HG03039 (cell line): Measurements from ENCODE around the gene ANG.
A peak's percentile ranks its signal among the peaks of the same experiment; 100 is the strongest.
"Not testable (repeated sequence)": the region's sequence is repeated elsewhere in the genome, so short reads cannot be mapped to it uniquely, and the experiment has no call there.

Experiments used
- ATAC-seq: cut with Tn5 transposase; IDR thresholded peaks from one replicate; pipeline ENCODE4 v1.9.1; 2021; ENCODE audit warnings: mild to moderate bottlenecking, moderate library complexity; ENCODE audit not compliant: unreplicated experiment

ANG gene

DNA sequence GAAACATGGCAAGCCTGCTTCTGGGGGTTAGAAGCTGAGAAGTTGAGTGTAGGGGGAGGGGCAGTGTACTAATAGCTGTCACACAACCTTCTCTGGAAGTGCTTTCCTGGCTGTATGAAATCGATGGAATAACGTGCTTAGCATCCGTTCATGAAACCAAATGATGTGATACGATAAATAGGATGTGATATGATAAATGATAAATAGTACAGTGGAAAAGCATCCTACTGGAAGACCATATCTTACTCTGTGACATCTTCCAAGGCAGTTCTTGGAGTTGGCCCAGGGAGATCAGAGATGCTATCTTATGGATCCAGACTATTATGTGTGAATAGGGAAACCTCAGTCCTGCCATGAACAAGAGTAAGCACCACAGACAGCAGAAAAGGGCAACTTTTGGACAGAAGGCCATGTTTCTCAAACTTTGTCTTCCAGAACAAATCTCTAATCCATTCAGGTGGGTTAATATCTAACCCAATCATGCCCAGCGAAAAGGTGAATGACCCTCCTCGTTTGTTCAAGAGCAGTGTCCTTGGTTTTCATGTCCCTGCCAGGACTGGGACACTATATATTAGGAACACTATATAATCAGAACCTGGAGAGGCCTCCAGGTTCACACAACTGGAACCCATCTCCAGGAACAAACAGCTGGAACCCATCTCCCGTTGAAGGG is at the start of gene ANG:
ANG (plus strand) TSS at position 598 of the 673 bp plus-strand sequence. CDS start 4,801 bp downstream, outside the sequence.
- no peak for ATAC-seq

DNA sequence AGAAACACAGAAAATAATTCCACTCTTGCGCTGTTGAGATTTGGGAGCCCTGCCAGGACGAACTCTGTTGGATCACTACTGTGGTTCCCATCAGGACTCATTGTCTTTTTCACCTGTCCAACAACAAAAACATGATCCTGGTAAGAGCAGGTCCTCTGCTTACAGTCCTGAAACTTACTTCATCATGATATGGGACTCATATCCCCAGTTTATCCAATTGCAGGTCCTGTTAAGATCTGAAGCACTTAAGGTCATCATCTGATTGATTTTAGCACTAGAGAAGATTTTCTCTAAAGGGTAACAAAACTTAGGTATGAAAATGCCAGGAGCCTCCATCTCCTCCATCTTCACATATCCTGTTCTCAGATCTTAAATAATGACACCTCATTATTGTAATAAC is 47.0 kb upstream of the ANG start, which contains the start of gene OR6S1:
OR6S1 (minus strand) TSS at position 101 of the 400 bp plus-strand sequence; CDS start at position 101, 0 bp downstream.
- ATAC-seq: no peak

- no peak for ATAC-seq
Observed at GRCh38 chr14:20642182-20642581, 46.4 kb upstream of the ANG start.

GRCh38 chr14:20642755-20643154 is 45.8 kb upstream of the ANG start:
- ATAC-seq: not testable (repeated sequence)

- ATAC-seq: no peak
Observed at GRCh38 chr14:20644520-20644919, 44.0 kb upstream of the ANG start.

DNA sequence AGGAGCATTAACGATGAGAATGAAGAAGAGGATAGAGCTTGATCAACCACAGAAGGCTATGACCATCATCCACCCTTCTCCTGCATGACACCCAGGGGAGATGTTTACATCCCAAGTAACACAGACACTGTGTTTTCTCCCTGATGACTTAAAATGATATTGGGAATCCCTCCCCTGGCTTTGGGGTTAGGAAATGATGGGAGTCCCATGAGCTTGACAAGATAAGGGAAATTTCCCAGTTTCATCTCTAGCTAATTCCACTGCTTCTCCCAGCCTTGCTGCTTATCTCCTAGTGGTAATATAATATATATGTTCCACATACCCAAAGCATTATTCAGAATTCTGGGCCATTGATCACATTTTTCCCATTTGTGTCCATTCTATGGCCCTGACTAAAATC is 43.1 kb upstream of the ANG start:
- ATAC-seq: no peak

- ATAC-seq: no peak
Observed at GRCh38 chr14:20652996-20653975, 35.3 kb upstream of the ANG start.

GRCh38 chr14:20655851-20656250 is 32.7 kb upstream of the ANG start:
- no peak for ATAC-seq

DNA sequence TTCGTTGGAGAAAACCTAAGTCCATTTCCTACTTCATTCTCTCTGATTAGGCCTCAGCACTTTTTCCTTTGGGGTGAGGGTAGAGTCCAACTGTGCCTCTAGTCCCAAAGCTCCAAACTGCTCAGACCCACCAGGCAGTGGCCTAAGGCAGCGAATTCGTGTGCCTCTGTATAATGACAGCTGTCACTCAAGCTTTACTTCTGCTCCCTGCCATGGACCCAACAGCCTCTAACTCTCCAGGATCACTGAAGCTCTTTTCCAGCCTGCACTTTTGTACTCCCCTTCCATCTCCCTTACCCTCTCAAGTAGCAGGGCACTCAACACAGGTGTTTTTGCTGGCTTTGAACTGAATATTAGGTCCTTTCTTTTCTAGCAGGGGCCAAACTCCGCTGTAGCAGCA is 32.3 kb upstream of the ANG start:
- no peak for ATAC-seq

GRCh38 chr14:20657216-20658211 is 31.1 kb upstream of the ANG start:
- ATAC-seq: no peak

DNA sequence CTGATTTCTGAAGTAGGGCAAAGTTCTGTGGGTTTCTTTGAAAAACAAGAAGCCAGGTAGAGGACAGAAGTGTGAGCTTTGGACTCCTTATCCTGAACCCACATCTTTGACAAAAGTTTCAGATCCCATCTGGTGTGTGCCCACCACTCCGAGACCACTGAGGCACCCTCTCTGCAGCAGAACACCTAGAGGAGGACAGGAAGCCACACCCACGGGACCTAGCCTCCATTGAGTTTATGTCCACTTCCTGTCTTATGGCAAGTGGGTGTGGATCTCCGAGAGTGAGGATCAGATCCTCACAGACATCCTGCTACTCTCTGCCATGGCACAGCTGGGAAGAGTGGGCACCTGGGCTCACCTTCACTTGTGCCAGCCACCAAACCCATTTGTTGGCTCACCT is 30.3 kb upstream of the ANG start:
- no peak for ATAC-seq

GRCh38 chr14:20659336-20659735 is 29.2 kb upstream of the ANG start:
- ATAC-seq: no peak

DNA sequence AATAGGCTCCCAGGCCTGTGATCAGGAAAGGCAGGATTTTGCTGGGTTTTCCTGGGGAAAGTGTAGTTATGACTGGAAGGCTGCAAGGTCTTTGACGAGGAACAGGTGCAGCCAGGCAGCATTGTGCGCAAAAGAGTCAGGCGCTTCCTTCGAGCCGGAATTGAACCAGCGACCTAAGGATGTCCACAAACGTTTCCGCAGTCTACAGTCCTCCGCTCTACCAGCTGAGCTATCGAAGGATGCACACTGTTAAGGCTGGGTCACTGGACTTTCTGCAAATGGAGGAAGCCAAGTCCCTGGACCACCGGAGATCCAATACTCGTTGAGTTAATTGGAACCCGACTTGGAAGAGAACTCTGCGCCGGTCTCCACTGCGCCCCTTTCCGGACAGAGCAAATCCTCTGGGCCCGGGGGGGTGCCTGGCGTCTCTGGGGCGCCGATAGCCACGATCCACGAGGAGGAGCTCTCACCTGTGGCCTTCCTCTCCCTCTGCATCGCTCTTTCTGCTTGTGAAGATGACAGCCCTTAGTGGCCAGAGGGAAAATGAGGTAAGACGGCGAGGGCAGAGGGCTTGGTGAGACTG is 28.7 kb upstream of the ANG start:
- no peak for ATAC-seq

DNA sequence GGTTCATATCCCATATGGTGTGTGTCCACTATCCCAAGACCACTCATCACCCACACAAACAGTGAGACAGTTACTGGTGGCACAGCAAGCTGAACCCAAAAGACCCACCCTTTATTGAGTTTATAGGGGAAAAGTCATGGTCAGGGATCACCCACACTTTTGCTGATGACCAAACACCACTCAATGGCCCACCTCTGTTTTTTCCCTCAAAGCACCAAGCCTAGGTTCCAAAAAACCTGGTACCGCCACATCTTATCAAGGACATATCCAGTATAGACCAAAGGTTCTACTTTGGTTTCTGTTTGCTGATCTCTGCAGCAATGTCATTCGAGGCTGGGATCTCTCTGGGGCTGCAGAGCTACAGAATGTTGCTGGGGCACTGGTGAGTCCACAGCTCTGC is 27.4 kb upstream of the ANG start:
- no peak for ATAC-seq

DNA sequence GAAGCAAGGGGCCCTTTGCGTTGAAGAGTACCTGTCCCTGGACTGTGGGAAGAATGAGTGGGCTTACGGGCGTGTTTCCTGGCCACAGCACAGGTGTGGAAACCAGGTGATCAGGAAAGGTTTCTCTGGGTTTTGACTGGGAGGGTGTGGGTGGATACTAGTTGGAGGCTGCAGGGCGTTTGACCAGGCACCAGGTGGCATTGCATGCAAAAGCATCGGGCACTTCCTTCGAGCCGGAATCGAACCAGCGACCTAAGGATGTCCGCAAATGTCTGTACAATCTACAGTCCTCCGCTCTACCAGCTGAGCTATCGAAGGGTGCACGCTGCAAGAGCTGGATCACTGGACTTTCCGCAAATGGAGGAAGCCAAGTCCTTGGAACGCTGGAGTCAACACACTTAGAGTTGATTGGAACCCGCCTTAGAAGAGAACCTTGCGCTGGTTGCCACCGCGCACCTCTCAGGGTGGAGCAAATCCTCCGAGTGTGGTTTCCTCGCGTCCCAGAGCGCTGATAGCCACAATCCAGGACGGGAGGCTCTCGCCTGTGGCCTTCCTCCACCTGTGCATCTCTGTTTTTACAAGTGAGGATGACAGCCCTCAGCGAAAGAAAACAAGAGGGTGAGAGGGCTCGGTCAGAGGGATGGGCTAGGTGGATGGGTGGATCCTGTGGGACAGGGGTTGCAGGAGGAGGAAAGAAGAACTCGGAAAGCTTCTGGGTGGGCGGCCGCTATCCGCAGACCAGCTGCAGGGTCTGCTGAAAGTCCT is 25.4 kb upstream of the ANG start:
- peak; percentile 49 for ATAC-seq

DNA sequence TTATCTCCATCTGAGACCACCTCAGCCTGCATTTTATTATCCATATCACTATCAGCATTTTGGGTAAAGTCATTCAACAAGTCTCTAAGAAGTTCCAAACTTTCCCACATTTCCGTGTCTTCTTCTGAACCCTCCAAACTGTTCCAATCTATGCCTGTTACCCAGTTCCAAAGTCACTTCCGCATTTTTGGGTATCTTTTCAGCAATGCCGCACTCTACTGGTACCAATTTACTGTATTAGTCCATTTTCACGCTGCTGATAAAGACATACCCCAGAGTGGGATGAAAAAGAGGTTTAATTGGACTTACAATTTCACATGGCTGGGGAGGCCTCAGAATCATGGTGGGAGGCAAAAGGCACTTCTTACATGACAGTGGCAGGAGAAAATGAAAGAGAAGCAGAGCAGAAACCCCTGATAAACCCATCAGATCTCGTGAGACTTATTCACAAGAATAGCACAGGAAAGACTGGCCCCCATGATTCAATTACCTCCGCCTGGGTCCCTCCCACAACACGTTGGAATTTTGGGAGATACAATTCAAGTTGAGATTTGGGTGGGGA is 22.1 kb upstream of the ANG start:
- not testable (repeated sequence) for ATAC-seq

DNA sequence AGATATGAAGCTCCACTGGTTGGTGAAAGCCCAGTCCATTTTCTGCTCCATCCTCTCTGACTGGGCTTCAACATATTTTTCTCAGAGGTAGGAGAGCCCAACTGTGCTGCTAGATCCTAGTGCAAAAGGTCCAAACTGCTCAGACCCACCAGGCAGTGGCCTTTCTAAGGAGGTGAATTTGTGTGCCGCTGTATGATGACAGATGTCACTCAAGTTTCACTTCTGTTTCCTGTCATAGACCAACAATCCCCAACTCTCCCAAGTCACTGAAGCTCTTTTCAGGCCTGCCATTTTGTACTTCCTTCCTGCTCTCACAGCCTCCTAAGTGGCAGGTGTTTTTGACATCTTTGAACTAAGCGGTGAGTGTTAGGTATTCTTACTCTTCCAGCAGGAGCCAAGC is 20.6 kb upstream of the ANG start:
- peak; percentile 64 for ATAC-seq

GRCh38 chr14:20668969-20669368 is 19.6 kb upstream of the ANG start:
- ATAC-seq: no peak

GRCh38 chr14:20671597-20672283 is 16.8 kb upstream of the ANG start:
- no peak for ATAC-seq
